Common myeloid progenitor, CD34-positive (primary cell): ENCODE measurements around the gene UPK1B.

ENCODE experiments used
- CTCF ChIA-PET: fragments of 350-600 bp; sonication (Branson Sonifier 250); formaldehyde crosslinking; loops from one replicate; lab custom pipeline; 2021; ENCODE audit warnings: antibody characterized with exemption; lab: Charles Lee
- POLR2A ChIA-PET: fragments of 350-600 bp; sonication (Branson Sonifier 250); formaldehyde crosslinking; loops from one replicate; lab custom pipeline; 2021; ENCODE audit warnings: antibody characterized with exemption; lab: Charles Lee
- DNase-seq, 3 donors: peaks; one replicate each; pipeline versions ENCODE4 v3.0.0 to v3.0.0-alpha.2; 2013
- H3K27ac ChIP-seq, 2 experiments: 1 replicate in 1 of 2; 2 replicates in 1 of 2; pipeline ENCODE4 v1.7.0; 2013; ENCODE audit warnings: inconsistent platforms in 2 of 2, low read length in 2 of 2, mild to moderate bottlenecking in 2 of 2, low read depth in 1 of 2, moderate library complexity in 1 of 2; ENCODE audit not compliant: severe bottlenecking in 2 of 2, insufficient read depth in 1 of 2, poor library complexity in 1 of 2
- H3K27me3 ChIP-seq, 5 experiments: replicated peaks in 2 of 5; 1 replicate in 3 of 5; 2 replicates in 2 of 5; pipeline versions ENCODE4 v1.6.1 to v1.7.0; 2013; ENCODE audit warnings: low read length in 4 of 5, mild to moderate bottlenecking in 2 of 5, moderate library complexity in 2 of 5, inconsistent platforms in 1 of 5; ENCODE audit not compliant: insufficient read depth in 5 of 5, control insufficient read depth in 4 of 5
- H3K36me3 ChIP-seq, 4 experiments: 1 replicate in 2 of 4; 2 replicates in 2 of 4; pipeline versions ENCODE4 v1.6.1 to v1.7.0; 2013; ENCODE audit warnings: low read length in 3 of 4, control low read depth in 1 of 4, mild to moderate bottlenecking in 1 of 4; ENCODE audit not compliant: control insufficient read depth in 4 of 4, insufficient read depth in 4 of 4
- H3K4me1 ChIP-seq, 4 experiments: 1 replicate in 3 of 4; 2 replicates in 1 of 4; pipeline versions ENCODE4 v1.6.1 to v1.7.1; 2013; ENCODE audit warnings: low read length in 3 of 4, mild to moderate bottlenecking in 3 of 4, control low read depth in 1 of 4, inconsistent platforms in 1 of 4, moderate library complexity in 1 of 4; ENCODE audit not compliant: control insufficient read depth in 4 of 4, insufficient read depth in 4 of 4; ENCODE audit errors: control extremely low read depth in 1 of 4
- H3K4me3 ChIP-seq, 7 experiments: 1 replicate in 4 of 7; 2 replicates in 3 of 7; pipeline versions ENCODE4 v1.5.1 to v1.7.0; 2013; ENCODE audit warnings: mild to moderate bottlenecking in 7 of 7, low read length in 6 of 7, moderate library complexity in 6 of 7, inconsistent platforms in 2 of 7, low read depth in 2 of 7, control low read depth in 1 of 7; ENCODE audit not compliant: insufficient read depth in 4 of 7, control insufficient read depth in 1 of 7; ENCODE audit errors: extremely low read depth in 1 of 7
- H3K9me3 ChIP-seq, 5 experiments: 1 replicate in 4 of 5; 2 replicates in 1 of 5; pipeline versions ENCODE4 v1.6.1 to v1.7.1; 2013; ENCODE audit warnings: low read length in 4 of 5, mild to moderate bottlenecking in 2 of 5, inconsistent platforms in 1 of 5, low read depth in 1 of 5, moderate library complexity in 1 of 5; ENCODE audit not compliant: control insufficient read depth in 4 of 5, insufficient read depth in 2 of 5; ENCODE audit errors: control extremely low read depth in 1 of 5
- WGBS: methylation state at CpG from one replicate; pipeline ENCODE4 v1.1.5; 2013; ENCODE audit not compliant: insufficient coverage; 5-methylcytosine and 5-hydroxymethylcytosine counted together

The UPK1B gene

DNA sequence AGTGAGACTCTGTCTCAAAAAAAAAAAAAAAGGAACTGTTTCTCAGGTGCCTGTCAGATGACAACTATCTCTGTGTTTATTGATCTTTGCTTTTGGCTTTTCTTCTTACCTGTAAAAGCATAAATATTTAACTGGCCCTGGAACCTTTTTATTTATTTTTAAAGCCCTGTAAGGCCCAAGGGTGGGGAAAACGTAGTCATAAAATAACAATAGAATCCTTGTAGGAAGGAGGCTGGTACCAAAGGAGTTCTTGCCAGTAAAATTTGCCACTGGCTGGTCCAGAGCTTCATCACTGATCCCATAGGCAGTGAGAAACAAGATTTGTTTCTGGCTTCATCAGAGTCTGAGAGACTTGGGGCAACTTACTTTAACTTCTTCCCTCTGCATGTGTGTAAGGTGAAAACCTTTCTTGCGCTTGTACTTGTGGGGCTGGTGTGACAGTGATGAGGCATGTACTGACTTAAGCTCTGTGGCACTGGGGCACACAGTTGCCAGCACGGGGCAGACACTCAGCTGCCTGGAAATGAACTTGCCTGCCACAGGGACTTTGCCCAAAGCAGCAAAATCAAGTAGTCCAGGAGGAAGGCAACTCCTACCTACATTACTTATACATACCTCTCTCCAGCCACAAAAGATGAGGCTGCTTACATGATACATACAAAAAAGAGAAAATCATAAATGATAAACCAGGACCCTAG is 47.7 kb downstream of the UPK1B start:
- no peaks in the 10 kb centered on the region for H3K27me3 ChIP-seq
- H3K27ac ChIP-seq = no peak overlapping the region
- ChIA-PET CTCF (interaction anchor here (1.7 kb wide), 1 partner anchor 15 kb away, joined by 6 read pairs; no protein-coding TSS in a partner anchor), POLR2A (no interaction called here)
- DNase-seq = no peak
- no peaks in the 10 kb centered on the region for H3K4me1 ChIP-seq
- H3K4me3 ChIP-seq = no peak overlapping the region
- no peaks in the 10 kb centered on the region for H3K9me3 ChIP-seq
- WGBS = 73% methylated on average over 3 of the region's 3 CpGs
- H3K36me3 ChIP-seq = peaks cover 13 to 81% (median 58%) of the 10 kb centered on the region in 4 experiments

DNA sequence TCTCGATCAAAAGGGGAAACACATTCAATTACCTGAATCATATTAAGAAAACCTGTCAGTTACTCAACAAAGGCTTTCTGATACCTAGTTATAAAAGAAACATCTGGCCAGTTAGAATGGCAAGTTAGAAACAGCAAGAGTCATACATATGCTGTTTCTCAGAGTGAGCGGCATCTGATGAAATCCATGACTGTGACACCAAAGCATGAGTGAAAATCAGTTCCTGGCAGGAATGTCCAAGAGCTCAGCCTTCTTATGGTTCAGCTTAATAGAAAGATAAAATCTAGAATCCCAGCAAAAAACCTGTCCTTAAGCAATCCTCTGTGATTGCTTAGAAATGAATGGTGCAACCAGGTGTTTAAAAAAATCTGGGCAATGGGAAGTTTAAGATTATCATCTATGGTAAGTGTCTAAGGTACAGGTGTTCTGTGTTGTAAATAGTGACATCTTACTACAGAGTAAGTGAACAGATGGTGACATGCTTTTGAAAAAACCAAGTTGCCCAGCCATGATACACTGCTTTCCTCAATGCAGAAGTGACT is 48.5 kb downstream of the UPK1B start:
- no peak for DNase-seq
- H3K27ac ChIP-seq = no peak overlapping the region
- 90% methylated on average over 1 of the region's 2 CpGs for WGBS
- no peaks in the 10 kb centered on the region for H3K27me3 ChIP-seq
- POLR2A ChIA-PET = no interaction called here
- peaks cover 13 to 82% (median 61%) of the 10 kb centered on the region in 4 experiments for H3K36me3 ChIP-seq
- CTCF ChIA-PET = interaction anchor here (1.7 kb wide), 1 partner anchor 14 kb away, joined by 6 read pairs; no protein-coding TSS in a partner anchor
- no peaks in the 10 kb centered on the region for H3K4me1 ChIP-seq
- H3K4me3 ChIP-seq = no peak overlapping the region
- no peaks in the 10 kb centered on the region for H3K9me3 ChIP-seq

DNA sequence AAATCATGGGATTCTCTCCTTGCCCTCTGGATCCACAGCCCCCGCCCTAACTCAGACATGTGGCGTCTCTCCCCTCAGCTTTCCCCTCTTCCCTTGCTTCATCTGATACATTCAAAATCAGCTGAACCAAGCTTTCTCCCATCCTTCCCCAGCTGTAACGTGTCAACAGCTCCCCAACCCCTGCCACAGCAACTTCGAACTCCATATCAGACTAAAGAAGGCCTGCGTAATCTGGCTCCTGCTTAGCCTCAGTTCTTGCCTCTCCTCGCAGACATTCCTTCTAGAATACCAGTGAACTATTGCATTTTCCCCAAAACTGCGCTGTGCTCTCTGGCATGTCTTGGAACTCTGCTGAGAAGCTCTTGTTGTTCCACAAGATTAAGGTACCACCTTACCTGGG is 49.0 kb downstream of the UPK1B start:
- Histone ChIP-seq H3K27ac (no peak overlapping the region), H3K4me3 (no peak overlapping the region), H3K27me3 (no peaks in the 10 kb centered on the region), H3K9me3 (no peaks in the 10 kb centered on the region), H3K4me1 (no peaks in the 10 kb centered on the region), H3K36me3 (peaks cover 12 to 82% (median 62%) of the 10 kb centered on the region in 4 experiments)
- ChIA-PET POLR2A (no interaction called here), CTCF (interaction anchor here (1.7 kb wide), 1 partner anchor 14 kb away, joined by 6 read pairs; no protein-coding TSS in a partner anchor)
- no peak for DNase-seq
- WGBS = 100% methylated on average over 7 of the region's 7 CpGs

DNA sequence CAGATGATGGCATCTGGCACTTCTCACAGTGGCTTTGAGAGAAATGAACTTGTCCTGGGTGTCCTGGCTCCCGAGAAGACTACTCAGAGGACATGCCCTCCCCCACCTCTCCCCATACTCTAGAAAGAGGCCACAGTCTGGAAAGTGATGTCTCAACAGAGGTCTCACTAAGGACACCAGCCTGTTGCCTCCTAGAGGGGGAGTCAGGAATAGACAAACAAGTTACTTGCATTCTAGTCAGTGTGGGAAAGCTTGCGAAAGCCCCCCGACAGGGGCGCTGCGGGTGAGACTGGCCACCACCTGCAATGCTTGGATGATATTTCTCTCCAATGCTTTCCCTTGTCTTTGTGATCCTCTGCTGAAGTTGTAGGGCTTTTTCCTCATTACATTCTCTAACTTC is 50.1 kb downstream of the UPK1B start:
- Histone ChIP-seq H3K9me3 (no peaks in the 10 kb centered on the region), H3K4me1 (no peaks in the 10 kb centered on the region), H3K27me3 (no peaks in the 10 kb centered on the region), H3K4me3 (no peak overlapping the region), H3K36me3 (peaks cover 14 to 84% (median 64%) of the 10 kb centered on the region in 4 experiments), H3K27ac (no peak overlapping the region)
- DNase-seq = no peak
- 100% methylated on average over 5 of the region's 5 CpGs for WGBS
- ChIA-PET POLR2A (no interaction called here), CTCF (interaction anchor here (2.9 kb wide), 1 partner anchor 18 kb away, joined by 6 read pairs; no protein-coding TSS in a partner anchor)

DNA sequence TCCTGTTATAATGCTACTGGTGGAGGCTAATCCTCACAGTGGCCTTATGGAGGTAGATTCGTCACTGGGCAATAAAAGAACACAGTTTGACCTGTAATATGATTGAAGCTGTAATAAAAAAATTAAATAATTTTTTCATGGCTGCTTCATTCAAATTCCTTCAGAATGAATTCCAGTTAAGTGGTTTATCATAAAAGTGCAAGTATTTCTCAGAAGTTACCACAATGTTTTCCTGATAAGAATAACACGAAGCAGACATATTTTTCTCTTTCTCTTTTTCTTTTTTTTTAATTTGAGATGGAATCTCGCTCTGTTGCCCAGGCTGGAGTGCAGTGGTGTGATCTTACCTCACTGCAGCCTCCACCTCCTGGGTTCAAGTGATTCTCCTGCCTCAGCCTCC is 51.7 kb downstream of the UPK1B start:
- Histone ChIP-seq H3K4me1 (no peaks in the 10 kb centered on the region), H3K4me3 (no peak overlapping the region), H3K9me3 (no peaks in the 10 kb centered on the region), H3K36me3 (peaks cover 14 to 88% (median 69%) of the 10 kb centered on the region in 4 experiments), H3K27me3 (no peaks in the 10 kb centered on the region), H3K27ac (peak overlapping the region in 1 of 2 experiments; percentile 40)
- POLR2A ChIA-PET = interaction anchor here (0.6 kb wide), 1 partner anchor 24 kb away, joined by 3 read pairs; no protein-coding TSS in a partner anchor
- WGBS = no CpG with 5 or more reads among the region's 3 CpGs
- DNase-seq = no peak
- CTCF ChIA-PET = interaction anchor here (1.0 to 2.9 kb wide), 5 partner anchors 16 to 105 kb away, joined by 3 to 6 read pairs (median 3); no protein-coding TSS in a partner anchor

DNA sequence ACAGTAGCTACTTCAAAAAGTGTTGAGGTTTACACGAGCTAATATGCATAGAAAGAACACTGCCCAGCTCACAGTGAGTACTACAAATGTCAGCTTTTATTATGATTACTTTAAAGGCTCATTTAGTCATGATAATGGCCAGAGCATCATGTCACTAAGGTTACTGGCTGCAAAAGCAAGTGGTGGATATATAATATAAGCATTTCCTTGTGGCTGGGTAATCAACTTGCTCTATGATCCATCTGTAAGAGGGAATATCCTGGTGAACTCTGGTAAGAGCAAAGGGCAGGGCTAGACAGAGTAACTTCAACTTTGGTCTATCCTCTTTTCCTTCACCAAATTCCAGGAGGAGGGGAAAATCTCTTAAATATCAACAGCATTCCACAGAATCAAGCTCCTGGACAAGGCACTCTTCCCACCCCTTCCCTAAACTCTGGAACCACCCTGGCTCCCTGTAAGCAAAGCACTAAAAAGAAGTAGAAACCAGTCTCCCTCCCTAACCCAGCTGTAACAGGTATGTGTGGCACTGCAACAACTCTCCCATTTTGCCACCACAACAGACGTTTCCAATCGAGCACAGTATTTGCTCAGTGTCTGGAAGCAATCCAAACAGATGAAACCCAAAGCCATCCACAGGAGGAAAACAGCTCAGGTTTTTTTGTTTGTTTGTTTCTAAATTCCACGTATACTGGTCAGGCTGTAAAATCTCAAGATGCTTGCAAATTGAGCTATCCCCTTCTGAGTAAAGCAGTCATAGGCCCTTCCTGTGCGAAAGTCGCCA is 53.9 kb downstream of the UPK1B start:
- ChIA-PET POLR2A (no interaction called here), CTCF (interaction anchor here (1.2 to 1.3 kb wide), 2 partner anchors 14 to 16 kb away, joined by 3 to 6 read pairs; partner anchors contain the start of gene B4GALT4)
- no peaks in the 10 kb centered on the region for H3K9me3 ChIP-seq
- DNase-seq = no peak
- H3K27me3 ChIP-seq = no peaks in the 10 kb centered on the region
- 90% methylated on average over 5 of the region's 6 CpGs for WGBS
- peaks cover 18 to 83% (median 66%) of the 10 kb centered on the region in 4 experiments for H3K36me3 ChIP-seq
- H3K4me3 ChIP-seq = no peak overlapping the region
- H3K4me1 ChIP-seq = no peaks in the 10 kb centered on the region
- H3K27ac ChIP-seq = no peak overlapping the region
